Endothelial cell of umbilical vein (primary cell): Measurements from ENCODE around the gene TAAR8. TPM values are rescaled to one million over a fixed set of nuclear protein-coding genes. Genes with fewer than 3 reads are reported as not detected.

Experiments used
- BruUV-seq: library from RNA; stranded (reverse); fragments of 400-500 nt; replicated peaks from 2 replicates; lab custom pipeline; 2021; lab: Mats Ljungman, UMichigan
- CTCF ChIA-PET: fragments of 300-600, 350-600 bp; sonication (Branson Sonifier 250); formaldehyde crosslinking; loops from one replicate; lab custom pipeline; 2021; ENCODE audit warnings: antibody characterized with exemption, inconsistent platforms; lab: Charles Lee
- POLR2A ChIA-PET: fragments of 300-600, 350-600 bp; sonication (Branson Sonifier 250); formaldehyde crosslinking; loops from one replicate; lab custom pipeline; 2021; ENCODE audit warnings: antibody characterized with exemption, inconsistent platforms; lab: Charles Lee
- DNase-seq: peaks from one replicate; pipeline ENCODE4 v3.0.0-alpha.2; 2011; ENCODE audit warnings: low read depth, low spot score
- FAIRE-seq: peaks from 2 replicates; lab custom pipeline; 2011; peaks lifted over from hg19 to GRCh38; lab: Jason Lieb, UNC
- H2AFZ ChIP-seq: 2 replicates; pipeline ENCODE4 v1.6.0; 2012; ENCODE audit warnings: low read depth, low read length, control low read depth, inconsistent platforms
- H3K27ac ChIP-seq: 2 replicates; pipeline ENCODE4 v1.5.1; 2011; ENCODE audit warnings: low read depth, mild to moderate bottlenecking, control low read depth, low read length, moderate library complexity; ENCODE audit not compliant: insufficient read depth
- H3K27me3 ChIP-seq, 2 experiments: 2 replicates each; pipeline versions ENCODE4 v1.6.0 to v1.6.1; 2011; ENCODE audit warnings: low read length in 2 of 2, mixed read lengths in 1 of 2; ENCODE audit not compliant: control insufficient read depth in 2 of 2, insufficient read depth in 2 of 2
- H3K36me3 ChIP-seq, 2 experiments: 2 replicates in 1 of 2; 3 replicates in 1 of 2; pipeline ENCODE4 v1.5.1; 2011; ENCODE audit warnings: low read length in 2 of 2, mild to moderate bottlenecking in 1 of 2, moderate library complexity in 1 of 2; ENCODE audit not compliant: control insufficient read depth in 2 of 2, insufficient read depth in 2 of 2; ENCODE audit errors: extremely low read depth in 1 of 2
- H3K4me1 ChIP-seq: 3 replicates; pipeline ENCODE4 v1.5.1; 2011; ENCODE audit warnings: mild to moderate bottlenecking, low read length; ENCODE audit not compliant: control insufficient read depth, insufficient read depth; ENCODE audit errors: extremely low read depth
- H3K4me2 ChIP-seq: 2 replicates; pipeline ENCODE4 v1.6.1; 2011; ENCODE audit warnings: low read length, control low read depth, mixed read lengths; ENCODE audit not compliant: insufficient read depth
- H3K4me3 ChIP-seq, 3 experiments: fragments of 200-600 bp in 1 of 3; sonication (generic), shearing (Covaris generic) in 1 of 3; replicated peaks in 1 of 3; 2 replicates each; pipeline ENCODE4 v1.5.1; 2011 to 2016; ENCODE audit warnings: control low read depth in 3 of 3, low read length in 3 of 3, mild to moderate bottlenecking in 2 of 3, inconsistent platforms in 1 of 3, low read depth in 1 of 3, moderate library complexity in 1 of 3; ENCODE audit not compliant: insufficient read depth in 1 of 3
- H3K79me2 ChIP-seq: 2 replicates; pipeline ENCODE4 v1.6.0; 2012; ENCODE audit warnings: low read length, inconsistent platforms; ENCODE audit not compliant: control insufficient read depth, insufficient read depth
- H3K9ac ChIP-seq: replicated peaks from 2 replicates; pipeline ENCODE3; 2011; ENCODE audit warnings: low read length, control low read depth; ENCODE audit not compliant: insufficient read depth; ENCODE audit errors: extremely low read depth
- H3K9me1 ChIP-seq: replicated peaks from 3 replicates; pipeline ENCODE4 v1.6.0; 2011; ENCODE audit warnings: mild to moderate bottlenecking, low read length; ENCODE audit not compliant: control insufficient read depth, insufficient read depth; ENCODE audit errors: extremely low read depth
- H3K9me3 ChIP-seq: replicated peaks from 2 replicates; pipeline ENCODE4 v1.5.1; 2012; ENCODE audit warnings: low read length, inconsistent platforms; ENCODE audit not compliant: control insufficient read depth, insufficient read depth
- H4K20me1 ChIP-seq: replicated peaks from 2 replicates; pipeline ENCODE3; 2011; ENCODE audit warnings: mild to moderate bottlenecking, low read length; ENCODE audit not compliant: control insufficient read depth, insufficient read depth; ENCODE audit errors: extremely low read depth
- EZH2 ChIP-seq: IDR thresholded peaks from 2 replicates; pipeline ENCODE4 v1.6.1; 2012; ENCODE audit warnings: borderline replicate concordance, low read depth, mild to moderate bottlenecking, moderate library complexity, low read length, inconsistent platforms; ENCODE audit not compliant: severe bottlenecking
- FOS ChIP-seq: IDR thresholded peaks from 2 replicates; pipeline ENCODE4 v1.6.1; 2011; ENCODE audit warnings: mild to moderate bottlenecking, low read length, moderate library complexity, borderline replicate concordance; ENCODE audit not compliant: insufficient read depth
- GATA2 ChIP-seq: IDR thresholded peaks from 2 replicates; pipeline ENCODE4 v1.7.0; 2011; ENCODE audit warnings: low read depth, mild to moderate bottlenecking, moderate library complexity, mixed read lengths, low read length; ENCODE audit not compliant: insufficient read length, insufficient read depth
- JUN ChIP-seq: IDR thresholded peaks from 2 replicates; pipeline ENCODE4 v1.6.1; 2011; ENCODE audit warnings: borderline replicate concordance, low read depth; ENCODE audit not compliant: insufficient read length, insufficient read depth
- MYC ChIP-seq: IDR thresholded peaks from one replicate; pipeline ENCODE4 v1.6.1; 2011; ENCODE audit warnings: mild to moderate bottlenecking, low read depth, low read length
- POLR2A ChIP-seq: IDR thresholded peaks from 2 replicates; pipeline ENCODE4 v1.6.1; 2012; ENCODE audit warnings: low read depth, mild to moderate bottlenecking, control low read depth, low read length
- POLR2AphosphoS5 ChIP-seq: IDR thresholded peaks from 2 replicates; pipeline ENCODE4 v1.6.1; 2012; ENCODE audit warnings: low read depth, mild to moderate bottlenecking, control low read depth, low read length, moderate library complexity; ENCODE audit not compliant: insufficient read depth
- dilution Hi-C: fragments of 300-500 bp; cut with MboI; formaldehyde crosslinking; loops from one replicate; pipeline ENCODE4 v1.15.0; 2019; ENCODE audit warnings: low sequenced_read_pairs; ENCODE audit not compliant: extremely low pct_ligation_motif_present
- intact Hi-C: fragments of 100-400 bp; cut with micrococcal nuclease; formaldehyde crosslinking; loops from one replicate; pipeline ENCODE4 v1.10.0; 2022
- polyA plus RNA-seq, 4 experiments: library from polyadenylated mRNA; depleted of rRNA in 3 of 4; stranded (reverse) in 3 of 4; unstranded in 1 of 4; fragments of >200 nt; gene quantifications; 2 replicates each; pipeline versions ENCODE4 v1.2.1 to v1.2.3, GENCODE V29; 2011 to 2012; ENCODE audit warnings: missing spikeins in 1 of 4
- total RNA-seq: library from RNA; stranded (reverse); gene quantifications from 2 replicates; pipeline ENCODE4 v1.2.3, GENCODE V29; 2021
- TF ChIP-seq, protein P1 (sequence below): IDR thresholded peaks from 2 replicates; pipeline ENCODE4 v1.6.1; 2011; ENCODE audit not compliant: insufficient read depth, insufficient read length
- TF ChIP-seq, protein P2 (sequence below), 2 donors: IDR thresholded peaks; 1 replicate in 1 of 2; 2 replicates in 1 of 2; pipeline ENCODE4 v1.5.1; 2011; ENCODE audit warnings: low read length in 2 of 2, mild to moderate bottlenecking in 2 of 2, moderate library complexity in 2 of 2, control low read depth in 1 of 2, inconsistent platforms in 1 of 2, low read depth in 1 of 2; ENCODE audit not compliant: insufficient read depth in 1 of 2; ENCODE audit errors: extremely low read depth in 1 of 2

The TAAR8 gene
- total and polyA plus RNA-seq, 2 donors (not counting 3 experiments of a cell fraction or from before 2014, with no cell fraction given) = not detected

DNA sequence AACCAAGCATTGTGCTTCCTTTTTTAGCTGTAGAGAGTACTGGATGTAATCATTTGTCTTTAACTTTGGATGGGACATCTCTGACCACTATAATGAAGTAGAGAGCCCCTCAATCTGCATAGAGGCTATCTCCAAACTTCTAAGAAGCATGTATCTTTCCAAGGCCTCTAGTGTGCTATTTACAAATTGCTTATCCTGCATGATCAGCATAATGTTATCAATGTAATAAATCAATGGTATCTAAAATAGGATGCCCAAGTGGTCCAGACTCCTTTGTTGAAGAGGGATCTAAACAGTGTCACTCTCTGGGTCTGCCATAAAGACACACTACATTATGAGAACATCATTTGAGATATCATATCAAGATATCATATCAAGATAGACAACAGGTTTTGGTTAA lies 7.6 kb upstream of the TAAR8 start:
- CTCF ChIA-PET = no interaction called here
- FAIRE-seq = no peak
- Histone ChIP-seq H3K4me2 (no peak overlapping the region), H3K4me3 (no peak overlapping the region), H3K9me1 (no peaks in the 10 kb centered on the region), H4K20me1 (no peaks in the 10 kb centered on the region), H3K36me3 (no peaks in the 10 kb centered on the region), H3K9me3 (no peaks in the 10 kb centered on the region), H3K9ac (no peak overlapping the region), H3K4me1 (no peaks in the 10 kb centered on the region), H3K79me2 (no peaks in the 10 kb centered on the region), H3K27me3 (peaks cover 4 to 17% of the 10 kb centered on the region in 2 experiments), H3K27ac (no peak overlapping the region), H2AFZ (no peak overlapping the region)
- BruUV-seq = no TSS peak
- no peak for DNase-seq
- POLR2A ChIA-PET = no interaction called here
- TF ChIP-seq EZH2 = no peak
- no peak for TF ChIP-seq JUN
- TF ChIP-seq, protein P1, sequence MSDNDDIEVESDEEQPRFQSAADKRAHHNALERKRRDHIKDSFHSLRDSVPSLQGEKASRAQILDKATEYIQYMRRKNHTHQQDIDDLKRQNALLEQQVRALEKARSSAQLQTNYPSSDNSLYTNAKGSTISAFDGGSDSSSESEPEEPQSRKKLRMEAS = no peak
- TF ChIP-seq FOS = no peak
- dilution Hi-C loops (no loop called here), intact Hi-C loops (no loop called here)

DNA sequence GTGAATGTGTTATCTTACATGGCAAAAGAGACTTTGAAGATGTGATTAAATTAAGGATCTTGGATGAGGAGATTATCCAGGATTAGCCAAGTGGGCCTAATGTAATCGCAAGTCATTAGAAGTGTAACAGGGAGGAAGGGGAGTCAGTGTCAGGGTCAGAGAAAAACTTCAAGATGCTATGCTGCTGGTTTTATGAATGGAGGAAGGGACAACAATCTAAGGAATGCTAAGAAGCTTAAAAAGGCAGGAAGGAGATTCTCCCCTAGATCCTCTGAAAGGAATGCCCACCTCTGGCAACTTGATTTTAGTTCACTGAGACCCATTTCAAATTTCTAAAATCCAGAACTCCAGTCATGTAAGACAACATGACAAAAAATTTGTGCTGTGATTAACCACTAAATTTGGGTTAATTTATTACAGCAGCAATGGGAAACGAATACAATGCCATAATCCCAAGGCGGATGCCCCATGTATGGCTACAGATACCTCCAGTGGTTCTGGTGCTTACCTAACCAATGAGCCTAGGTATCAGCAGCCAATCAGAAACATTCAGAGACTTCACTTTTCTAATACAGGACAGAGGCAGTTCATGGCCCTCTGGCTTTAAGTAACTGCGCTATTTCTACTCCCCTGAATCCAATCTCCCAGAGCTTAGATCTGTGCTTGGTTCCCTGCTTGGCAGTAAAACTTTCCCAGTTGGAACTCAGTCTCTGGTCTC lies 3.6 kb upstream of the TAAR8 start:
- no peak for DNase-seq
- Histone ChIP-seq H3K9ac (no peak overlapping the region), H3K36me3 (no peaks in the 10 kb centered on the region), H3K4me2 (no peak overlapping the region), H3K27ac (no peak overlapping the region), H2AFZ (no peak overlapping the region), H3K27me3 (peaks cover 6 to 8% of the 10 kb centered on the region in 2 experiments), H3K4me3 (no peak overlapping the region), H3K9me1 (no peaks in the 10 kb centered on the region), H3K79me2 (no peaks in the 10 kb centered on the region), H4K20me1 (no peaks in the 10 kb centered on the region), H3K9me3 (no peaks in the 10 kb centered on the region), H3K4me1 (no peaks in the 10 kb centered on the region)
- POLR2A ChIA-PET = no interaction called here
- intact Hi-C loops = no loop called here
- no peak for FAIRE-seq
- CTCF ChIA-PET = no interaction called here
- dilution Hi-C loops = no loop called here
- no TSS peak for BruUV-seq
- no peak for TF ChIP-seq POLR2A
- TF ChIP-seq, protein P2, sequence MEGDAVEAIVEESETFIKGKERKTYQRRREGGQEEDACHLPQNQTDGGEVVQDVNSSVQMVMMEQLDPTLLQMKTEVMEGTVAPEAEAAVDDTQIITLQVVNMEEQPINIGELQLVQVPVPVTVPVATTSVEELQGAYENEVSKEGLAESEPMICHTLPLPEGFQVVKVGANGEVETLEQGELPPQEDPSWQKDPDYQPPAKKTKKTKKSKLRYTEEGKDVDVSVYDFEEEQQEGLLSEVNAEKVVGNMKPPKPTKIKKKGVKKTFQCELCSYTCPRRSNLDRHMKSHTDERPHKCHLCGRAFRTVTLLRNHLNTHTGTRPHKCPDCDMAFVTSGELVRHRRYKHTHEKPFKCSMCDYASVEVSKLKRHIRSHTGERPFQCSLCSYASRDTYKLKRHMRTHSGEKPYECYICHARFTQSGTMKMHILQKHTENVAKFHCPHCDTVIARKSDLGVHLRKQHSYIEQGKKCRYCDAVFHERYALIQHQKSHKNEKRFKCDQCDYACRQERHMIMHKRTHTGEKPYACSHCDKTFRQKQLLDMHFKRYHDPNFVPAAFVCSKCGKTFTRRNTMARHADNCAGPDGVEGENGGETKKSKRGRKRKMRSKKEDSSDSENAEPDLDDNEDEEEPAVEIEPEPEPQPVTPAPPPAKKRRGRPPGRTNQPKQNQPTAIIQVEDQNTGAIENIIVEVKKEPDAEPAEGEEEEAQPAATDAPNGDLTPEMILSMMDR (IDR thresholded peaks at IDR 0.05; ENCODE audit: extremely low read depth in 1 of 2, insufficient read depth in 1 of 2, low read depth in 1 of 2, low read length in 2 of 2) = no peak
- no peak for TF ChIP-seq MYC
- TF ChIP-seq EZH2 = no peak
- no peak for TF ChIP-seq GATA2
- no peak for TF ChIP-seq POLR2AphosphoS5
- no peak for TF ChIP-seq FOS
- TF ChIP-seq, protein P1 = no peak
